ENCODE results near the gene ZFHX3.

The ZFHX3 gene

GRCh38 chr16:72894293-72895151 is 153.4 kb downstream of the ZFHX3 start:
- no peak for DNase-seq

DNA sequence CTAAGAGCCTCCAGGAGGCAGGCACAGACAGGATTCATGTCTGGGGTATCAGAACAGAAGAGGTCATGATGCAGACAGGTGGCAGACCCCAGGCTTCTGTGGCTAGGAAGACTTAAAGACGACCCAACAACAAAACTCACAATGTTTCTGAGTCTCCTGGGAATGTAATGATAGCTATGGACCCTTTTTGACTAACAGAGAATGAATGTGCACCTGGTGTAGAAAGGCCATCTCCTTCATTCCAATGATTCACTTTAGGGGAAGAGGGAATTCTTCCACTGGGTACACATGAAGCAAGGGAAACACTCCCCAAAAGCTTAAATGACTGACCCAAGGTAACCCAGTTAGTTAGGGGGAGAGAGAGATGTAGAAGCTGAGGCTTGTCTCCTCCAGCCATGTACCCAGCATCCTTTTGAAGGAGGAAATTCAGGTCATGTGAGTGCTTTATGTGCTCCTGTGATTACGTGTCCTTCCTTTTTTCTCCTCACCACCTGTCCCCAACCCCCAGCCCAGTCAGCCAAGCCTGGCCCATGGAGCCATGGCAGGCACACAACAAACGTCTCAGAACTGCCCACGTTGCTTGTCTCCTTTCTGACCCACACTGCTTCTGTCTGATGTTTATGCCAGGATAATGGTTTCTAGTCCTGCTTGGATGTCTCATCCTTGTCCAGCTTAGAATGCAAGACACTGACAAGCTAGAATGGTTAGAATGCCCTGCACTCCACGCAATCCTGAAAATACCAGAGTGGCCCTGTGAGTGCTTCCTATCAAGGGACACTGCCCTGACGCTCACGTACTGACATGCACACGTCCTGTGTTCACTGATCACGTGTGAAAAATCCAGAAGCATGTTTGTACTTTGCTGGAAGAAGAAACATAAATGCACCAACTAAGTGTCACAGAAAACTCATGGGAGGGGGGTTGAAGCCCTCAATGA is 156.4 kb downstream of the ZFHX3 start:
- no peak for DNase-seq

DNA sequence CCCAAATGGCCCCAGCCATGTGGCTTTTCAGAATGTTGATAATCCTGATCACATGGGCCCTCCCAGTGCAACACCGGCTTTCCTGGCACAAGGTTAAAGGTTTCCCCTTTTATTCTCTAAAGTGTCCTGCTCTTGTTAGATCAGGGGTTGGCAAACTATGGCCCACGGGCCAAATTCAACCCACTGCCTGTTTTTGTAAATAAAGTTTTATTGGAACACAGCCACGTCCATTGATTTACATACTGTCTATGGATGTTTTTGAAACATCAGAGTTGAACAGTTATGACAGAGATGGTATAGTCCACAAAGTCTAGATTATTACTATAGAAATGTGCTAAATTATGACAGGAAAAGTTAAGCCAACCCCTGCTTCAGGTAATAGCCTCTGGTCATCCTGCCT is 157.3 kb downstream of the ZFHX3 start:
- DNase-seq = no peak

DNA sequence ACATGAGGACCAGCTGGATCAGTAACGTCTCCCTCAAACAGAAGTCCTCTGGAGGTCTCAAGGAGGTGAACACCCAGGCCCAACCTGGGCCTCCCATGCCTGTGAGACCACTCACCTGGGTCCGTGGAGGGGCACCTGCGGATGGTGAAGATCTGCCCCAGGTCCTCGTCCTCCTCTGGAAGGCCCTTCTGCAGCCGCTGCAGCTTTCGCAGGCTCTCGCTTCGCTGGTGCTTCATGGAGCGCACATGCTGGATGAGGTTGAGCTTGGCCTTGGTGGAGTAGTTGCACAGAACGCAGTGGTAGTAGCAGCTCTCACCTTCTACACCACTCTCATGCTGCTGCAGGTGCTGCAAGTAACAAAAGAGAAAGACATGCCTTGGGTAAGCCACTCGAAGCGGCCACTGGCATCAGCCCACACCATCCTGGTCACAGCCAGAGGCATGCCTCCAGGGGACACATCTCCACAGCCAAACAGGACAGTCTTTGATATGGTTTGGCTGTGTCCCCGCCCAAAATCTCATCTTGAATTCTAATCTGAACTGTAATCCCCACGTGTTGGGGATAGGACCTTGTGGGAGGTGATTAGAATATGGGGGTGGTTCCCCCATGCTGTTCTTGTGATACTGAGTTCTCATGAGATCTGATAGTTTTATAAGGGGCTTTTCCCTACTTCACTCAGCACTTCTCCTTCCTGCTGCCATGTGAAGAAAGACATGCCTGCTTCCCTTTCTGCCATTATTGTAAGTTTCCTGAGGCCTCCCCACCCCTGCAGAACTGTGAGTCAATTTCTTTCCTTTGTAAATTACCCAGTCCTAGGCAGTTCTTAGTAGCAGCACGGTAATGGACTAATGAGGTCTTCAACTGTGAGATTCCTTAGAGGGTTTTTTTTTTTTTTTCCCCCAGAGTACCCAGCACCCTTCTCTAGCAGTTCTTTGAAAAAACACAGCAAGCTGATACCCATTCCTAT is 158.0 kb downstream of the ZFHX3 start:
- no peak for DNase-seq

GRCh38 chr16:72887537-72887936 is 160.4 kb downstream of the ZFHX3 start:
- DNase-seq = no peak

DNA sequence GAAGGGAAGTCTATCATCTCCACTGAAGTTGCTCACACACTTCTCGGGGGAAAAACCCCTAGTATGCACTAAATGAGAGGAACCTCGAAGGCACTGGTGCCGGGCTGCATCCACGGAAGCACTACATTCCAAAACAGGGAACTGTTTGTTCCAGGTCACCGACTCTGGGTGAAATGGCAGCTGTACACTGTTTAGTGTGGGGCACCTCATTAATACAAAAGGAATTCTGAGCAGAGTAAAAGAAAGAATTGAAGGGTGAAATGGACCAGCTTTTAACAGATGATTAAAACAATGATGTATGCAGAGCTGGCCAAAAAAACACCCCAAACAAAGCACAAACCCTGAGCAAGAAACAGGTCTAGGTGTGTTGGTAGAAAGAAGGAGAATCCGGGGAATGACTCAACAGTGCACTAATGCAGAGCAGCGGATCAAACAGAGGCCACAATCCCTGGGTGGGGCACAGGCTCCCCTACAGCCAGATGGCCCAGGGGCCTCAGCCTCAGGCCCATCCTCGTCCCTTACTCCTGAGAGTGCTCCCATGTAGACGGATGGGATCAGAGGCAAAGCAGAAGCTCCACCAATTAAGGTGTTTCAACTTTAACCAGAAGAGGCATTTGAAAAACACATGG is 161.5 kb downstream of the ZFHX3 start:
- DNase-seq = no peak

- no peak for DNase-seq
Observed at GRCh38 chr16:72884573-72884972, 163.4 kb downstream of the ZFHX3 start.

GRCh38 chr16:72884037-72884436 is 163.9 kb downstream of the ZFHX3 start:
- no peak for DNase-seq

DNA sequence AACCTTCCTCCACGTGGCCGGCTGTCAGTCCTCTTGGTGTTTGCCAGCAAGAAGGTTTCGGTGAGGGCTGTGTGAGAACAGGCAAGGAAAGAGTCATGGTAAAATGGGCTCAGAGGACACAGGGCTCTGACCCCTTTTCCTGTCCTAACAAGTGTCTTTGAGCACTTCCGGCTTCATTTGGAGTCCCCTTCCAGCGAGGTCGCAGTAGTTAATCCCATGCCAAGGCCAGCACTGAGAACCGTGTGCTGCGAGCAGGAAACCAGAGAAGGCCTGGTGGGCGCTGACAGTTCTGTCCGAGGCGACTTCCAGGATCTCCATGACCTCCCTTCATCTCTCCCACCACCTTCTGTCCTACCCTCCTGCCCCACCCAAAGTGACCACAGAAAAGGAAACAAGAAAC is 168.1 kb downstream of the ZFHX3 start:
- DNase-seq = no peak

DNA sequence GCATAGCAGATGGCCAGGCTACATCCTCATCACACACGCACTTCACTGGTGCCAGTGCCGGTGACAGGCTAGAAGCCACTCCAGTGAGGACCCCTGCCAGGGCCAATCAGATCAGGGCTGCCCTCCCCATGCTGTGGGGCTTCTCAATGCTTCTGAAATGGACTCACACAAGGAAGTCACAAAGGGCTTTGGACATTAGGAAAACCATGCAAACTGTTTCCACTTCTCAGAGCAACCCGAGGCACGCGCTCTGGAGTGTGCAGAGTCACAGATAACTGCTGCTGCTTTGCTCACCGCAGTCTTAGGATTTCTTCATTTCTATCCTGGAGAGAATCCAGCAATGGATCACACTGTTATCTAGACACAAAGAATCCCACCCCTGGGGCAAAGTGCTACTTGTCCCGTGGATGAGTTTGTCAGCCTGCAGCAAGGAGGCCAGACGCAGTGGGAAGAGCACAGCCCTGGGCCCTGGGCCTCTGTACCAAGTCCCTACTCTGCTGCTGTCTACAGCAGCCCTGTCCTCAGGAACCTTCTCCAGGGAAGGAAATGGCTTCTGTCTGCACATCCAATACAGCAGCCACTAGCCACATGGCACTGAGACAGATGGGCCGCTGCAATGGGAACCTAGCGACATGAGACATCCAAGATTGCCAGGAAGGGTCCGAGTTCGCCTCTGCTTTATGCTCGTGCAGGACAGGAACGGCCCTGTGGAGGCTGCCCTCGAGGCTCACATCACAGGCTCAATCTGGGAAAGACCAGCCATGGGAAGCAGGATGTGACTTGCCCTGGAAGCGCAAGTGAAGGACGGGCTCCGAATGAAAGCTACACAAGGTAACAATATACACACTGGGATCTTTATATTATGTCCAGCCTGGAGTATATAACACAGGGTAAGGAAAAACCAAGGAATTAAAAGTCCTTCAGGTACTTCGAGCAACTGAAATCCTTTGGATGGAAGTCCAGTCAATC is 169.3 kb downstream of the ZFHX3 start:
- no peak for DNase-seq

DNA sequence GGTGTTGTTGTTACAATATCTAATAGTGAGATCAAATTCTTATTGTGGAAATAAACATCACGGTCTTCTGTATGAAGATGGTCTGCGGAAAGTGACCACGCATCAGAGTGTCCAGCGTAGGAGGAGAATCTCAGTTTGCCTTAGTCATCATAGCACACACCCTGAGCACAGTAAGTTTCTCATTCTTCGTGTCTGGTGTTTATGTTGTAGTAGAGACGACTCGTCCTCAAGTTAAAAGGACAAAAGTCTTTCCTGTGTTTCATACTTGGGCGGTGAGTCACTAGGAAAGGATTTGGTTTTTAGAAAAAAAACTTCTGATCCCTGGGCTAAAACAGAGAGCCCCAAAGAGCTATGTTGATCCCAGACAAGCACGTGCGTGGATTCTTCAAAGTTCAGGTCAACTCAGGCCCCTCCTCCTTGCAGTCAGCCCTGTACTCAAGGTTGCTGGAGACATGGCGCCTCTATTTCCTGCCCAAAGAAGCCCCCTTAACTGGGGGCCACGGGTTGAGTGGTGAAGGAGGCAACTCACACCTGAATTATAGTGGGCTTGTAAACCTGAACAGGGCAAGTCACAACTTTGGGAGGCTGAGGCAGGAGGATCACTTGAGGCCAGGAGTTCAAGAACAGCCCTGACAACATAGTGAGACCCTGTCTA is 170.4 kb downstream of the ZFHX3 start:
- no peak for DNase-seq

GRCh38 chr16:72876981-72877373 is 171.0 kb downstream of the ZFHX3 start:
- DNase-seq = no peak

DNA sequence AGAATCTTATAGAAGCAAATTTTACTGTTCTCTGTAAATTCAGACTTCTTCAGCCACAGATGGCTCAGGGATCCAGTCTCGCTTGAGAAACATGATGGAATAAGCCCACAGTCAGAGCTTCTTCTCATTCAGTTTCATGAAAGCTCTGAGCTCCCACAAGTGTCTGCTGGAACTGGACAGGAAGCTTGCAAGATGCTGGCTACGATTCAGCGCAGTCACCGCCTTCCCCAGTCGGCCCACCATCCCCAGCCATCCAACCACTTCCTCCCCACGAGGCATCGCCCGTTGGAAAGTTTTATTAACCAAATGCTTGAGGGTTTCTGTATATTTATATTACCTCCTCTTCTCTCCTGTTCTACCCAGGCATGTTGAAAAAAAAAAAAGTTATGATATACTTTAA is 171.7 kb downstream of the ZFHX3 start:
- peak; percentile 2 for DNase-seq

DNA sequence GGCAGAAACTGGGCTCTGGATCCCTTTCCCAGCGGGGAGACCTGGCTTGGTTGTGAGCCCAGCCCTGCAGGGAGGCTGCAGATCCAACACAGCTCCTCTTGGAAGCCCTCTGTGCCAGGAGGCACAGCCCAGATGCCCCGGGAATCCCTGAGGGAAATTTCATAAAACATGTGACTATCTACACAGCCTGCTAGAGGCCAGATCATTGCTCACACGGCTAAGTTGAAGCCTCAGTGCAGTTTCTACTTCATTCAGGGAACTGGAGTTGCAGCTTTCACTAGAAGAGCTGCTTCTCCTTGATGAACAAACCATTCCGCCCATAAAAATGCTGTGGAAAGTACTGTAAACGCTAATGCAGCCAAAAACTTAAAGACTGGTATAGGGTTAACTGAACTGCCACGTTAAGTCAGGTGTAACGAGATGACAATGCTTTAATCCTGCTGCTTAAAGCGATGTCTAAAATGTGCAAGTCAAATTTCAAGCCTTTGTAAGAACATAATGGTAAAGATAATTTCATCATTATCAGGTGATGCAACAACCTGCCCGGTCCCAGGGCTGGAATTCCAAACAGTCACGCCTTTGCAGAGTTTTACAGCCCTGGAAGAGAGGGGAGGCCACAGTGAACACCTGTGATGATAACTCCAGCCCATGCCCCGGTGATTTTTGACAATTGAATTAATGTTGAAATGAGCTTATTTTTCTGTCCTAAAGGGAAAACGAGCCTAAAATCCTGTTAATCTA is 172.5 kb downstream of the ZFHX3 start:
- DNase-seq = no peak

DNA sequence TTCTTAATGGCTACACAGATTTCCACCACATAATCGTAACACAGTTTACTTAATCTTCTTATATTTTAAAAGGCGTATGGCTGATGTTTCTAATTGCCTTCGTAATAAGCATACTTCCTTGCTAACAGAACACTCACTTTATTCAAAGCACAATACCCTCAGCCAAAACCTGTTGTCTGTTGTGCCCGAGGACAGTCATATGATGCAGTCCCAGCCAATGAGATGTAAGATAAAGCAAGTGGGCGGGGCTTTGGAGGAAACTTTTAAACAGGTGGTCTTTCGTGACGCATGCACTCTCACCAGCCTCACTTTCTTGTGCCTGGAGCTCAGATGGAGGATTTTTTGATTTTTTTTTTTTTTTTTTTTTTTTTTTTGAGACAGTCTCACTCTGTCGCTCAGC is 174.1 kb downstream of the ZFHX3 start:
- DNase-seq = no peak

- no peak for DNase-seq
Observed at GRCh38 chr16:72873044-72873443, 174.9 kb downstream of the ZFHX3 start.

- DNase-seq = no peak
Observed at GRCh38 chr16:72865835-72866234, 182.1 kb downstream of the ZFHX3 start.

GRCh38 chr16:72865258-72865657 is 182.7 kb downstream of the ZFHX3 start:
- no peak for DNase-seq

DNA sequence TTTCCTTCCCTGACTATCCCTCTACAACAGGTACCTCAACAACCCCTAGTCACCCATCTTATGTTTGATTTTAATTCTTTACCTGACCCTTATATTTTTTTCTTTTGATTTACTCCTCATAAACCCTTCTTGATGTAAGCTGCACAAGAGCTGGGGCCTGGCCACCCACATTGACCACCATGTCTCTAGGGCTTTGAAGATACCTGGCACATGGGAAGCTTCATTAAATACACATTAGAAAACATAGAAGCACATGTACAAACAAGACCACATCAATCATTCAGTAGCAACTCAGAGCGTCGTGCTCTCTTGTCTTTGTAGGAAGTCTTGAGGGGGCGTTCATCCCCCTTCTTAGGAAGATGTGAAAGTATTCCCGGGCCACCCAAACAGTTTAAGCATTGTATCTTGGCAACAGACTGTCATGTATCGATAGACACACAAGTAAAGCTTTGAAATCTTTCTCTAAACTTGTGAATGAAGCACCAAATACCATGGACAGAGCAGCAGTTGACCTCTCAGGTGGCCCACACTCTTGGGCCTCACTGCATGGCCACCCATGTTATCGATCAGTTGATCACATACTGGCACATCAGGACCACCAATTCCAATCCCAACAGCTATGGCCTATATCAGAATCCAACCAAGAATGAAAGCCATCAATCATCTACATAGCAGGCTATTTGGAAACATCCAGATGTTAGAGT is 183.6 kb downstream of the ZFHX3 start:
- DNase-seq = no peak
